Keratinocyte (primary cell): ENCODE results near the gene DVL2. TPM values are rescaled to one million over a fixed set of nuclear protein-coding genes. Genes with fewer than 3 reads are reported as not detected.

Source experiments
- DNase-seq: peaks from one replicate; pipeline ENCODE4 v3.0.0-alpha.2; 2011; ENCODE audit warnings: low read depth, missing footprints, low spot score
- FAIRE-seq: peaks from 2 replicates; lab custom pipeline; 2011; peaks lifted over from hg19 to GRCh38; lab: Jason Lieb, UNC
- H2AFZ ChIP-seq: 2 replicates; pipeline ENCODE4 v1.6.0; 2012; ENCODE audit warnings: low read length, control low read depth, inconsistent platforms; ENCODE audit not compliant: control insufficient read depth
- H3K27ac ChIP-seq: 2 replicates; pipeline ENCODE4 v1.5.1; 2011; ENCODE audit warnings: low read length; ENCODE audit not compliant: control insufficient read depth, insufficient read depth
- H3K27me3 ChIP-seq: 3 replicates; pipeline ENCODE4 v1.6.0; 2011; ENCODE audit warnings: low read length; ENCODE audit not compliant: control insufficient read depth, insufficient read depth; ENCODE audit errors: extremely low read depth
- H3K36me3 ChIP-seq, 2 experiments: 2 replicates in 1 of 2; 3 replicates in 1 of 2; pipeline ENCODE4 v1.5.1; 2011; ENCODE audit warnings: low read length in 2 of 2, mild to moderate bottlenecking in 1 of 2; ENCODE audit not compliant: control insufficient read depth in 2 of 2, insufficient read depth in 2 of 2; ENCODE audit errors: extremely low read depth in 1 of 2
- H3K4me1 ChIP-seq: 3 replicates; pipeline ENCODE4 v1.5.1; 2011; ENCODE audit warnings: low read length; ENCODE audit not compliant: control insufficient read depth, insufficient read depth; ENCODE audit errors: extremely low read depth
- H3K4me2 ChIP-seq: 3 replicates; pipeline ENCODE4 v1.6.0; 2011; ENCODE audit warnings: low read depth, low read length; ENCODE audit not compliant: control insufficient read depth, insufficient read depth; ENCODE audit errors: extremely low read depth
- H3K4me3 ChIP-seq, 3 experiments: fragments of 200-600 bp in 1 of 3; sonication (generic) in 1 of 3; 2 replicates in 2 of 3; 3 replicates in 1 of 3; pipeline ENCODE4 v1.5.1; 2011 to 2016; ENCODE audit warnings: low read length in 3 of 3, mild to moderate bottlenecking in 3 of 3, control low read depth in 2 of 3, inconsistent platforms in 1 of 3, low read depth in 1 of 3, mixed read lengths in 1 of 3, mixed run types in 1 of 3, moderate library complexity in 1 of 3; ENCODE audit not compliant: control insufficient read depth in 2 of 3, insufficient read depth in 2 of 3; ENCODE audit errors: extremely low read depth in 1 of 3
- H3K79me2 ChIP-seq: 2 replicates; pipeline ENCODE4 v1.6.0; 2012; ENCODE audit warnings: low read length; ENCODE audit not compliant: control insufficient read depth, insufficient read depth
- H3K9ac ChIP-seq: 3 replicates; pipeline ENCODE4 v1.6.0; 2011; ENCODE audit warnings: low read length; ENCODE audit not compliant: control insufficient read depth, insufficient read depth; ENCODE audit errors: extremely low read depth
- H3K9me1 ChIP-seq: 3 replicates; pipeline ENCODE4 v1.6.0; 2011; ENCODE audit warnings: low read length; ENCODE audit not compliant: control insufficient read depth, insufficient read depth; ENCODE audit errors: extremely low read depth
- H3K9me3 ChIP-seq: 2 replicates; pipeline ENCODE4 v1.5.1; 2012; ENCODE audit warnings: low read depth, low read length; ENCODE audit not compliant: control insufficient read depth
- H4K20me1 ChIP-seq: 3 replicates; pipeline ENCODE4 v1.6.0; 2011; ENCODE audit warnings: low read length; ENCODE audit not compliant: control insufficient read depth, insufficient read depth; ENCODE audit errors: extremely low read depth
- CTCF ChIP-seq, 3 experiments: IDR thresholded peaks in 1 of 3; conservative IDR thresholded peaks in 1 of 3; optimal IDR thresholded peaks in 1 of 3; 2 replicates in 2 of 3; 3 replicates in 1 of 3; pipeline versions ENCODE3 to v1.5.1; 2011; ENCODE audit warnings: low read length in 3 of 3, mild to moderate bottlenecking in 3 of 3, moderate library complexity in 2 of 3, control low read depth in 1 of 3, inconsistent platforms in 1 of 3; ENCODE audit not compliant: insufficient read depth in 2 of 3; ENCODE audit errors: extremely low read depth in 1 of 3
- EZH2 ChIP-seq: IDR thresholded peaks from one replicate; pipeline ENCODE4 v1.6.1; 2012; ENCODE audit warnings: inconsistent platforms, mild to moderate bottlenecking, low read length, moderate library complexity
- dilution Hi-C: fragments of 300-500 bp; cut with MboI; formaldehyde crosslinking; loops from one replicate; pipeline ENCODE4 v1.7.0; 2020; ENCODE audit warnings: low sequenced_read_pairs; ENCODE audit not compliant: extremely low pct_ligation_motif_present
- polyA plus RNA-seq, 5 experiments: library from polyadenylated mRNA; depleted of rRNA in 3 of 5; stranded (reverse) in 3 of 5; stranded (forward) in 1 of 5; unstranded in 1 of 5; fragments of >200 nt; gene quantifications; 1 replicate in 1 of 5; 2 replicates in 3 of 5; 3 replicates in 1 of 5; pipeline versions ENCODE4 v1.2.1 to v1.2.3, GENCODE V29; 2011 to 2012; ENCODE audit warnings: missing spikeins in 2 of 5, low read depth in 1 of 5, low replicate concordance in 1 of 5

DVL2 gene
- polyA plus RNA-seq, 1 donor (not counting 4 experiments of a cell fraction or from before 2014, with no cell fraction given) = 3.7 TPM

DNA sequence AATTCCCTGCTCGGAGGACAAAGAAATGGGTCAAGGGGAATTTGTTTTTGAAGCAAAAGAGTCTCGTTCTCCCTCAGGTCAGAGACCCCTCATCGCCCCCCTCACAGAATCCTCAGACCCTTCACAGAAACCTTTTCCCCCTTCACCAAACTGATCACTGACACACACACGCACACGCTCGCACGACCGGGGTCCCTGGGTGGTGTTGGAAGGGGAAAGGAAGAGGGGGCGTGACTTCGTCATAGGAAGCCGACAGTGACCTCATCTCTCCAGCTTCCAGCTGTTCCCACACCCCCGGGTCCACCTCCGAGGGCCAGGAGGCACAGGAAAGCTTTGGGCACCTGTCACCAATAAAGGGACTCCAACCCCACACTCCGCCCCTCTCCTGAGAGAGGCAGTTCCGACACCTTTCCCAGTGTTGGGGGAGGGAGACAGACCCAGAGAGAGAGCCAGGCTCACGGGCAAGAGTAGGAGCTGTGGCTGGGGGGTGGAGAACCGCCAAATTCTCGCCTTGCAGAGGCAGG, 56.3 kb downstream of the DVL2 start:
- no peak for DNase-seq
- H3K9me3 ChIP-seq = no peaks in the 10 kb centered on the region
- peaks cover 22% of the 10 kb centered on the region for H3K27me3 ChIP-seq
- dilution Hi-C loops = no loop called here
- H4K20me1 ChIP-seq = no peaks in the 10 kb centered on the region
- peak overlapping the region; percentile 5 for H3K9ac ChIP-seq
- H2AFZ ChIP-seq = no peak overlapping the region
- TF ChIP-seq CTCF (optimal IDR thresholded peaks at IDR 0.05 in 1 of 3, IDR thresholded peaks at IDR 0.05 in 1 of 3, conservative IDR thresholded peaks at IDR 0.05 in 1 of 3; ENCODE audit: extremely low read depth in 1 of 3, insufficient read depth in 2 of 3, low read length in 3 of 3) (no peak), EZH2 (no peak)
- no peak overlapping the region for H3K27ac ChIP-seq
- FAIRE-seq = no peak
- no peaks in the 10 kb centered on the region for H3K9me1 ChIP-seq
- H3K36me3 ChIP-seq = no peaks in the 10 kb centered on the region
- no peaks in the 10 kb centered on the region for H3K79me2 ChIP-seq
- H3K4me2 ChIP-seq = peak overlapping the region; percentile 61
- peaks cover 7% of the 10 kb centered on the region for H3K4me1 ChIP-seq
- H3K4me3 ChIP-seq = peak overlapping the region in 1 of 3 experiments; percentile 29

- no peak for TF ChIP-seq EZH2
- peak; percentile 87 to 96 (median 89) for TF ChIP-seq CTCF (optimal IDR thresholded peaks at IDR 0.05 in 1 of 3, IDR thresholded peaks at IDR 0.05 in 1 of 3, conservative IDR thresholded peaks at IDR 0.05 in 1 of 3; ENCODE audit: extremely low read depth in 1 of 3, insufficient read depth in 2 of 3, low read length in 3 of 3)
- H3K4me1 ChIP-seq = peaks cover 7% of the 10 kb centered on the region
- DNase-seq (no peak), FAIRE-seq (no peak)
- no peaks in the 10 kb centered on the region for H3K9me3 ChIP-seq
- peaks cover 22% of the 10 kb centered on the region for H3K27me3 ChIP-seq
- H3K36me3 ChIP-seq = no peaks in the 10 kb centered on the region
- peak overlapping the region; percentile 34 for H2AFZ ChIP-seq
- H3K79me2 ChIP-seq = no peaks in the 10 kb centered on the region
- dilution Hi-C loops = no loop called here
- H3K9ac ChIP-seq = peak overlapping the region; percentile 5
- H4K20me1 ChIP-seq = no peaks in the 10 kb centered on the region
- peak overlapping the region; percentile 61 for H3K4me2 ChIP-seq
- no peak overlapping the region for H3K27ac ChIP-seq
- no peaks in the 10 kb centered on the region for H3K9me1 ChIP-seq
- peak overlapping the region in 1 of 3 experiments; percentile 29 for H3K4me3 ChIP-seq
Measured at GRCh38 chr17:7177191-7177953, 56.9 kb downstream of the DVL2 start.
